CD4-positive, alpha-beta T cell treated with Interleukin-6 for 4 hours (primary cell): Measurements from ENCODE around the gene EDN1.
A peak's percentile ranks its signal among the peaks of the same experiment; 100 is the strongest.

Experiments used
- DNase-seq: peaks from one replicate; pipeline ENCODE4 v3.0.0-alpha.2; 2020; ENCODE audit warnings: mixed read lengths

The EDN1 gene

DNA sequence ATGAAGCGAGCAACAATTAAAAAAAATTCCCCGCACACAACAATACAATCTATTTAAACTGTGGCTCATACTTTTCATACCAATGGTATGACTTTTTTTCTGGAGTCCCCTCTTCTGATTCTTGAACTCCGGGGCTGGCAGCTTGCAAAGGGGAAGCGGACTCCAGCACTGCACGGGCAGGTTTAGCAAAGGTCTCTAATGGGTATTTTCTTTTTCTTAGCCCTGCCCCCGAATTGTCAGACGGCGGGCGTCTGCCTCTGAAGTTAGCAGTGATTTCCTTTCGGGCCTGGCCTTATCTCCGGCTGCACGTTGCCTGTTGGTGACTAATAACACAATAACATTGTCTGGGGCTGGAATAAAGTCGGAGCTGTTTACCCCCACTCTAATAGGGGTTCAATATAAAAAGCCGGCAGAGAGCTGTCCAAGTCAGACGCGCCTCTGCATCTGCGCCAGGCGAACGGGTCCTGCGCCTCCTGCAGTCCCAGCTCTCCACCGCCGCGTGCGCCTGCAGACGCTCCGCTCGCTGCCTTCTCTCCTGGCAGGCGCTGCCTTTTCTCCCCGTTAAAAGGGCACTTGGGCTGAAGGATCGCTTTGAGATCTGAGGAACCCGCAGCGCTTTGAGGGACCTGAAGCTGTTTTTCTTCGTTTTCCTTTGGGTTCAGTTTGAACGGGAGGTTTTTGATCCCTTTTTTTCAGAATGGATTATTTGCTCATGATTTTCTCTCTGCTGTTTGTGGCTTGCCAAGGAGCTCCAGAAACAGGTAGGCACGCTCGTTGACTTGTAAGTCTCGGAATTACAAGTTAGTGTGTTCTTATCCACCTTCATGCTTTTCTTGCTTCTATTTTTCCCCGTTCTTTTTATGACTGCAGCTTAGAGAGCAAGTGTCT is at the start of gene EDN1:
TSS of gene EDN1 (plus strand) at position 429 of the 888 bp plus-strand sequence. CDS start at position 698, 269 bp downstream.
- peak; percentile 50 for DNase-seq

DNA sequence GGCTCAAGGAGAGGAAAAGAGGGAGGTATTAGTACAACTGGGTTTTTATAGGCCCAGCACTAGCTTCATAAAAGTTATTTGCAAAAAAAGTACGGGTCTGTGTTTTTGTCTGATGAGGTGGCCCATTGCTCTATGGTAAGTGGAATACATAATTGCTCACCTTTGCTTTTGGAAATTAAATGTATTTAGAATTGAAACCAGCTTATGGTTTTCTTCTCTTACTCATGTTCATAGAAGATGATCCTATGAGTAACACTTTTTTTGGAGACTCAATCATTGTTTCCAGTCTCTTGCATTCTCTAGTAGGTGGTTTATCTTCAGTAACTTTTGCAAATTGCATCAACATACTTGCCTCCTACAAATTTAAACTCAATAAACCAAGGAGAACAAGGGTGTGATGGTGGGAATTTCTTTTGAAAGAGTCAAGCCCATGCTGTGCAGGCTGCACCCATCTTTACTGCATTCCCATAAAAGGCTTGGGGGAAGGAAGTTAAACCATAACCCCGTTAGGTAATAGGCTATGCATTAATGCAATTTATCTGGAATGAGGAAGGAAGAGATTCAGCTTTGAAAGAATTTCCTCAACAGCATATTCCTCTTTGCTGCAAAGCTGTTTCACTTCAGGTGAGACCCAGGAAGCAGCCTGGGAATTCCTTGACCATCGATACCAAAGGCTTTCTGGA is 48.5 kb upstream of the EDN1 start:
- no peak for DNase-seq

DNA sequence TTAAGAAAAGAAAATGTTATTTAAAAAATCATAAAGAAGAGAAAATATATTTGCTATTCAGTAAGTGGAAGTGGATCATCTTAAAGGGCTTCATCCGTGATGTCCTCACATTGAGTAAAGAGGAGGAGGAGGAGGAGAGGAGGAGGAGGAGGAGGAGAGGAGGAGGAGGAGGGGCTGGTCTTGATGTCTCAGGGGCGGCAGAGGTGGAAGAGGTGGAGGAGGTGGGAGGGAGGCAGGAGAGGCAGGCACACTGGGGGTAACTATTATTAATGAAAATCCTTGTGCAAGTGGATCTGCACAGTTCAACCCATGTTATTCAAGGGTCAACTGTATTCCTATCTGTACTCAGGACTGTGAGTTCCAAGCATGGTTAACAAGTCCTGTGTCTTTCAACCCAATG is 47.0 kb upstream of the EDN1 start:
- no peak for DNase-seq

DNA sequence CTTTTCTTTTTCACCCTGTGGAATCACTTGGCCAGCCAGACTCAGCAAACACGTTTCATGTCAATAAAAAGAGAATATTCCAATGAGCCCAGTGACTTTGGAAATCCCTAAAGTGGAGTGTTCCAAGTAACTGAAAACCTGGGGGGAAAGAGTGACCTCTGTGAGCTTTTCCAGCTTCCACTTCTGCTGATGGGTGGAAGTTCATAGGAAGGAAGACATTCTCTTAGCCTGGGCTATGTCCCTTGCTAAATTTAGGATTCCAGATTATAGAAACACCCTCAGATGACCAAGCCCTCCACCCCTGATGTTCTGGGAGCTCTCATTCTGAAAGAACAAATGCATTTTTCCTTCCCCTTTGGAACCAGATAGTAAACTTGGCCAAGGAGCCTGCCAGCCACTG is 44.8 kb upstream of the EDN1 start:
- DNase-seq = no peak

DNA sequence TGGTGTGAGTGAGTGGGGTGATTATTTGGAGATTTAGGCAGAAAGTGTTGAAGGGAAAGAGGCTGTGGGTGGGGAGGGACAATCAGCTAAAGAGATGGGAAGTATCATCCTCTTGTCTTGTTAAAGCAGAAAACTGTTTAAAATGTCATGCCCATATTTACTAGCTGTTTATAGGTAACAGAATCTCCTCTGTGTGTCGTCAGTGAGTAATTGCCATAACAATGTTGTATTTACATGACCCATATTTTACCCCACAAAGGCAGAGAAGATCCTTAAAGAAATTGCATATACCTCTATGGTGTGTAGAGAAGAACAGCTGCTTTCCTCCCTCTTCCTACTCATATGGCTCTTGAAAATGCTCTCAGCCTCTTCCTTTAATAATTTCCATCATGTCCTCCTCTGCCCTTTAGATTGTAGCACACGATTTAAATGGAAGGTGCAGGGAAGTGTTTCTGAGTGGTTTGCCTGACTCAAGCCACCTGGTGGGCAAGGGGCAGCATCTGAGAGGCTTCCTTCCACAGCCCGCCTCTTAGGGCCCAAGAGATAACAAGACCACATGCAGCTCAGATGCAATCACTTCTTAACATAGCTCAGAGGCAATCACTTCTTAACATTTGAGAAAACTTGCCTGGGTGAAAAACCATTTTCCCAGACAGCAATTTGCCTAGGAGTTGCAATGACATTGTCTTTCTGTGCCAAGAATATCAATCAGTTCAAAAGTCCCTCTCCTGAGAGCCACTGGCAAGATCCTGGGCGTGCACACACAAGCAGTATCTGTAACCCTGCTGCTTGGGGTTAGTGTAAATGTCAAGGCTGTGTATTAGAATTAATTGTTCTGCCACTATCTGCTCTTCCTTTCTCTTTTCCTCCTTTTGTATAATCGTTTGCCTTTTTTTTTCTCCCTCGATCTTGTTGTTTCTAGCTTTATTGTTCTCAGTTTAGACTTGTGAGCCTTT is 44.1 kb upstream of the EDN1 start:
- no peak for DNase-seq

DNA sequence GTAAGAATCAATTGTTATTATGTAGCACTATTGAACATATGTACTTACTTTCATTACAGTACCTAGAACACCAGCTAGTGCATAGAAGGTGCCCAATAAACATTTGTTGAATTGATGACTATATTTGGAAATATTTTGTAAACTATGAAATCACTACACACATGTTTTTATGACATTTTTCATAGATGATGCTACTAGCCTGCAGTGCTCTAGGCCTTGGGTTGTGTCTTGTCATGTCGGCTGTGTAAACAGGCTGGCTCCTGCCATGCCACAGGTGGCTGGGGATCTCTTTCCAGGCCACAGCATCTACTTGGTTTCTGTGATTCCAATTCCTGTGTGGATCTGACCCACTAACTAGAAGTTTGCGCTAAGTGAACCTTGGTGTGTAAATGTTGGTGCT is 43.3 kb upstream of the EDN1 start:
- DNase-seq = no peak

DNA sequence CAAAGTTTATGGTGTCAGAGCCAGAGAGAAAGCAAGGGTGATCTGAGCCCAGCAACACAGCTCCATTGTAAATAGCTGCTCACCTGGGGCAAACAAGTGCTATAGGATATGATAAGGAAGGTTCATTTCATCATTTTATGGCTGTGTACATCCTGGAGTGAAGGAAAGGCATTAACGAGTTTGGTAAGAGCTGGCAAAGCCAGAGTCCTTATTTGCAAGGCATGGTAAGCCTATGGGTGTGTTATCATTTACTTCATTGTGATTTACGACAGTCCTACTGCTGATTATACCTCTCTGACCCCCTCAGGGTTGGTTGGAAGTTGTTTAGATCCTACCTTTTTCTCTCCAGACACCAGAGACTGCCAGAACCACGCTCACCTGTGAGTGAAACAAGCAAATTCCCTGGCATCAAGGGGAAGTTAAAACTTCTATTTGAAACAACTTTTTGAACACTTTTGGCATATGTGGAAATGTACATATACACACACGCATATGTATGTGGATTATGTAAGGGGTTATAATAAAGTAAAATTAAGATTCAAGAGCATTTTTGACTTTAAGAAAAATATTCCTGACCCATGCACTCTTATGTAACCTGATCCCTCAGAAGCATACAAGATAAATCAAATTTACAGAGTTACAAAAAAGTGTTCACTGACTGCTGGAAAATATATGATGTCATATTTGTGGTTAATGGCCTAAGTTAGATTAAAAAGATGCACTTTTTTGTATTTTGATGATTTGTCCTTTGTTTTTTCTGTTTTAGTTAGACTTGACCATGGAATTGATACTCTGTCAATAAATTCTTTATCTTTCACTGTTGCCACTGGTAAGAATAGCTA is 40.4 kb upstream of the EDN1 start:
- no peak for DNase-seq

DNA sequence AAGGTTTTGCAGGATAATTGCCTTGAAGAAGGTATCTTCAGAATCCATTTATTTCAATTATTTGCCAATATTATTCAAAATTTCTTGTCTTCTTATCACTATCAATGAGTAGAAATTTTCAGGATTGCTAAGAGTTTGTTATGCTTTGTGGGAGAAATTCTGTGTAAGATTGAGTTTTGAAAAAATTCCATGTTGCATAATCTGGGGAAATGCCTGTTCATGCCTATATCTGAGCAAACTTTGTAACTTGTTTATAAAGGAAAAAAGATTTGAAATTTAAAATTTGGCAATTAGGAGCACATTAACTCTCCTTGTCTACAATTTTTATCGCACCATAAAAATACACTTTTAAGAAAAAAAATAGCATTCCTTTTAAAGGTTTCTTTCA is 39.8 kb upstream of the EDN1 start:
- DNase-seq = no peak

DNA sequence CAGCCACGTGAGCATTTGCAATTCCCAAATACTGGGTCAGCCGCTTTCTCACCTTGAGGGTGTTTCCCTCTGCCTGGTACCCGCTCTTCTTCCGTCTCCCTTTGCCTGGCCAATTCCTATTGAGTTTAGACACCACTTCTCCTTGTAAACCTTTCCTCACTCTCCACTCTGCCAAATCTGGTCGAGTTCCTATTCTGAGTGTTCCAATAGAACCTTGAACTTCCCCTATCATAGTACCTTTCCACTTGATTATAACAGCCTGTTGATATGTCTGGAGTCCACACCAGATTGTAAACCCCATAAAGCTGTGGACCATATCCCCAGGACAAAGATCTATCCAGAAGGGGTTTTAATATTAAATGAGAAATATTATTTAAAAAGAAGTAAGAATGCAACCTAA is 36.0 kb upstream of the EDN1 start:
- DNase-seq = no peak

DNA sequence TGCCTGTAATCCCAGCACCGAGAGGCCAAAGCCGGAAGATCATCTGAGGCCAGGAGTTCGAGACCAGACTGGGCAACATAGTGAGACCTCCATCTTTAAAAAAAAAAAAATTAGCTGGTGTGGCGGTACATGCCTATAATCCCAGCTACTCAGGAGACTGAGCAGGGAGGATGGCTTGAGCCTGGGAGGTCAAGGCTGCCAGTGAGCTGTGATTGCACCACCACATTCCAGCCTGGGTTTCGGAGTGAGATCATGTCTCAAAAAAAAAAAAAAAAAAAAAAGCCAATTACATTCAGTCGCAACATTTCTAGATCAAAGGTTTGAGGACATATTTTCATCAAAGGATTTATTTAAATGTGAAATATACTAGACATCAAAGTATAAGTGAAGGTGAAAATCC is 32.0 kb upstream of the EDN1 start:
- DNase-seq = no peak

DNA sequence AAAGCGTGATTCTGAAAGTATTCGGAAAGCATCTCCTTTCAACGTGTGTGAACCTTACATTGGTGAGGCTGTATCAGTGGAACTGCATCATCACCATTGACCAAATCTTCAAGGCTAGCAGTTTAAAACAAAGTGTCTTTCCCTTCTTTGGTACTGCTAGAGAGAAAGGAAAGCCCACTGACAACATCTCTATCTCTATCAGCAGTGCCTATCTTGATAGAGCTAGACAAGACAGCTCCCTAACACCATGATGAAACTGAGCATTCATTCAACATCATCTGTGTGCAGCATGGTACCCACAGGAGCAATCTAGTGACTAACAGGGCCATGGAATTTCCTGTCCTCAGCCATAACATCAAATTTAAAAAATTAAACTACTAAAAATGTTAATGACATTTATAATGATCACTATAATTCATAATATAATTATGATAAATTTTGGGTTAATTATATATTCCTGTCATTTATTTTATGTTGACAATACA is 31.5 kb upstream of the EDN1 start:
- DNase-seq = no peak

DNA sequence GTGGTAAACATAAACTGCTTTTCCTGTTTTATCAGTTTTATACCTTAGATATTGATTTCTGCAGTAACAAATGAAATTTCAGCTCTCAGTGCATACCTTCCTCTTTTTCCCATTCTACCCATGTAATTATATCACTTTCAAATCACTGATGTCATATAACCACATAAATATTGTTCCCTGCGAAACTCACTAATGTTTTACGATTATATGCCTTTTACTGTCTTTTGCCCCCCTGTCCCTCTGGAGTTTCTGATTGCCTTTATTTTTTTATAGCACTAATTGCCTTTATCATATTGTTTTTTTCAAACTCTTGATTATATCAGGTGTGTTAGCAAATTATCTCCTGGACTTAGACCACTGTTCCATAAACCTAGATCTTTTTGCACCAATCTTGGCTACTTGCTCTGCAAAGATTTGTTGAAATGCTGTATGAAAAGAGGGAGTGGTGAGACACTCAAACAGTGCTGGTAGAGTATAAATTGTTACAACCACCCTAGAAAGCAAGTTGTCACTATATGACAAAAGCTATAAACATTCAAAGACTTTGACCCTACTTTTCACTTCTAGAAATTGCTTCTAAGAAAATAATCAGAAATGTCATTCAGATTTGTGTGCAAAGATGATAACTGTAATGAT is 29.6 kb upstream of the EDN1 start:
- no peak for DNase-seq

DNA sequence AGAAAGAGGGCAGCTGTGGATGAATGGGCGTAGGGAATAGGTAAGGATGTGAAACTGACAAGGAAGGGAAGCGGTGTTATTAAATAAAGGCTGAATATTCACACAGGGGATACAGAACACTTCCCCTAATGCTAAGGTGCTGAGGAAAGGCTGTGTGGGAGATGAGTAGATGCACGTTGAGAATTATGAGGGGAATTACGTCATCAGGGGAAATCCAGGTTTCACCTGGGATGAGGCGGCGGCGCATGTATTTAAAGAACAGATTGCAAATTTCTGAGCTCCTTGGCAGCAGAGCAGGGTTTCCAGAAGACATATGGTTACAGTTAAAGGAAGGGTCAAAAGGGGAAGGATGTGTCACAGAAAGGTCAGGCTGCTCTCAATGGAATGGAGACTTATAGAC is 28.7 kb upstream of the EDN1 start:
- DNase-seq = no peak

DNA sequence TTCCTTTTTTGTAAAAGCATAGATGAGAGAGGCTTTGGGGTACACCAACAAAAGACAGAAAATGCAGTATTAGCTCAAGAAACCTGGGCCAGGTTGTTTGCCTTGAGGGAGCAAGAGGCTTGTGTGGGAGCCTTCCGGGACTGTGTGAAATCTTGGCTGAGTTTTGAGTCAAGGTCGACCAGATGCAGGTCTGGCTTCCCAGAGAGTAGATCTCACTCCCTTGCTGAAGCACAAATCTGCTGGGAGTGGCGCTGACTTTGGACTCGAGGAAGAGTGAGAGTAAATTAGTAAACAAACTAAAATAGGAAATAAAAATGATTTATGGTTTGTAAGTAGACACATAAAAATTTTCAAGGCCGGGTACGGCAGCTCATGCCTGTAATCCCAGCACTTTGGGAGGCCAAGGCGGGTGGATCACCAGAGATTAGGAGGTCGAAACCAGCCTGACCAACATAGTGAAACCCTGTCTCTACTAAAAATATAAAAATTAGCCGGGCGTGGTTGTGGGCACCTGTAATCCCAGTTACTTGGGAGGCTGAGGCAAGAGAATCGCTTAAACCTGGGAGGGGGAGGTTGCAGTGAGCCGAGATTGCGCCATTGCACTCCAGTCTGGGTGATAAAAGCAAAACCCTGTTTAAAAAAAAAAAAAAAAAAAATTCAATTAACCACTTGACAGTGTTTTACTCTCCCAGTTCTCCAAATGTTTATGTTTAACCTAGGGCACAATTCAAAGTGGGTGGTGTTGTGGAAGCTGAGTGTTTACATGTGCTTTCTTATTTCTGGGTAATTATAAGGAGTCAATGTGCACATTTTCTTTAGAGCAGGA is 27.7 kb upstream of the EDN1 start:
- DNase-seq = no peak

DNA sequence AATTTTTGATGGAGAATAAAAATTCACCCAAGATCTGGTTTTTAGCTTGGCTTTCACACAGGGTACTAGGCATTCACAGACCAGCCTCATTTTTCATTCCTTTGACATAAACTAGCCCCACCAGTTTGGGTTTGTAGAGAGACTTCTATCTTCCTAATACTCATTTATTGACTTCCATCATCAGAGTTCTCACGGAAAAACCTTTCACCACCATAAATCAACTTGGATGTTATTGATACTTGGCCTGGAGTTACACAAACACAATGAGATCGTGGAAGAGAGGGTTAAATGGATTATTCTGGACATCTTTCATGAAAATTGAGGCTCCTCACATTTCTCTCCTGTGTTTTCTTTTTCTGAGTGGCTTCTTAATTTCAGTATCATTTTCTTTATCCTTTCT is 26.8 kb upstream of the EDN1 start:
- no peak for DNase-seq

DNA sequence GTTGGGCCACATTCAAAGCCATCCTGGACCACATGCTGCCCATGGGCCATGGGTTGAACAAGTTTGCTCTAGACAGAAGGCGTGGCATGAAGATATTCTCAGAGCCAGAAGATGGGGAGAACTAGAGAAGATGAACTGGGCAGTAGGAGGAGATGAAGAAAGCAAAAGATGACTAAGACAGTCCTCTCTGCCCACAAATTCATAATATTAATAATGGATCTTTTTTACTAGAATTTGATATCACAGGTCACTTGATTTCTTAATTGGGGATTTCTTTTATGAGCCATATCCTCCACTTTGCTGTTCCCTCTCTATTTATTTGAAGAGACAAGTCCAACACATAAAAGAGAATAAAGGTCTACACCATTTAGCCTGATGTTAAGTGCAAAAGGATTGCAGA is 25.5 kb upstream of the EDN1 start:
- no peak for DNase-seq

DNA sequence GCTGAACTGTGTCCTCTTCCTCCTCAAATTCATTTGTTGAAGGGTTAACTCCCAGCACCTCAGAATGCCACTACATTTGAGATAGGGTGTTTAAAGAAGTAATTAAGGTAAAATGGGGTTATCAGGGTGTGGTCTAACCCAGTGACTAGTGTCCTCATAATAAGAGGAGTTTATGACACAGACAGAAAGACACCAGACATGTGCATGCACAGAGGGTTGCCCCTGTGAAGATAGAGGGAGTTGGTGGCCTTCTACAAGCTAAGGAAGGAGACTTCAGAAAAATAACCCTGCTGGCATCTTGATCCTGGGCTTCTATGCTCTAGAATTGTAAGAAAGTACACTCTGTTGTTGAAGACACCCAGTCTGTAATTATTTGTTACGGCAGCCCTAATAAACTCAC is 24.9 kb upstream of the EDN1 start:
- no peak for DNase-seq

DNA sequence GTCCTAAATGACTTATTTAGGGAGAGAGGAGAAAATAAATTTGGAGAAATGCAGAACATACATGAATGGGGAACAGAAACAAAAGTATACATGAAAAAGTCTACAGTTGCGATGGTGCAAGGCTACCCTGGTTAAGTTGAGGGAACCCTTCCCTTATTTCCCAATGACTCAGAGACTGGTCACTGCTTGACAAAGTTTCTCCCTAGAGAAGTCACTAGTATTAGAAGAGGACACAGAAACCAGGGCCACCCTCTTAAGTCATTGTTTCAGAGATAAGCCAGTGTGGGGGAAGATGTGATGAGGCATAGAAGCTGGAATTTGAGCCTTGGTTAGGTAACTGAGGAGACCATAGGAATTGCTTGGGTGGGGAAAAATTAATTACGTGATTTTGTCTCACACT is 24.4 kb upstream of the EDN1 start:
- no peak for DNase-seq

DNA sequence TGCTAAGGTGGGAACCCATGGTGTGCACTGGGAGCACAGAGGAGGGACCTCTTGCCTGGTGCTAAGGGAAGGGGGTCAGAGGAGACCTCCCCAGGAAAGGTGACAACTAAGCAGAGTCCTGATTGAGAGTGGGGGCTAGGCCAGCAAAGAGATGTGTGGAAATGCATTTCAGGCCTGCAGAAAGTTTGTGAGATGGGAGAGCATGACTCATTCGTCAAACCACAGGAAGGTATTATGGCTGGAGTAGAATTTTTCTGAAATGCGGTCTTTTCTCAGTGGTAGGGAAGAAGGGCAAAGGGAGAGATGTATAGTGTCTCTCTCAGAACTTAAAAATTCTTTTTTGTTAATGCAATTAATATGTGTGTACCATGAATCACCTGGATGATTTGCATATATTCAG is 23.6 kb upstream of the EDN1 start:
- DNase-seq = no peak

DNA sequence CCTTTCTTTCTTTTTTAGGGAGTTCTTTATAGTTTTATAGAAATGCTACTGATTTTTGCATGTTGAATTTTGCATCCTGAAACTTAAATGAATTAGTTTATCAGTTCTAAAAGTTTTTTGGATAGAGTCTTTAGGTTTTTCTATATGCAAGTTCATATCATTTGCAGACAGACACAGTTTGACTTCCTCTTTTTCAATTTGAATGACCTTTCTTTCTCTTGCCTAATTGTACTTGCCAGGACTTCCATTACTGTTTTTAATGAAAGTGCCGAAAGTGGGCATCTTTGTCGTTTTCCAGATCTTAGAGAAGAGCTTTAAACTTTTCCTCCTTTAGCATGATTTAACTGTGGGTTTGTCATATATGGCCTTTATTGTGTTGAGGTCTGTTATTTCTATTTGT is 21.1 kb upstream of the EDN1 start:
- no peak for DNase-seq
